ENCODE measurements around the gene XPNPEP1.

XPNPEP1 gene

DNA sequence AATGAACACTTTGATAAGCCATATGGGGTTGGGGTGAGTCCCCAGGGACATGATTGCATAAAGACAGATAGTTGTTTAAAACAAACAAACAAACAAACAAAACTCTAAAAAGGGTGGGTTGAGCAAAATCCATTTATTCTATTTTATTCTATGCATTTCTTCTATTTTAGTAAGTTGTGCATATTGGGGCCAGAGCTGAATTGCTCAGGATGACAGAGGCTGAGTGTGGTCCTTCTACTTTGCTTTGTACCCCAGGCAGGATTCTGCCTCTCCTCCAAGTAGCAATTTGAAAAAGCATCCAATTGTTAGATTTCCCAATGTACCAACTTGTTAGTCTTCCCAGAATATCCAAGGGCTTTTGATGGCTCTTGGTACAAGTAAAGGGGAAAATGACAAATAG, 29.2 kb upstream of the XPNPEP1 start:
- TF ChIP-seq, protein P1, sequence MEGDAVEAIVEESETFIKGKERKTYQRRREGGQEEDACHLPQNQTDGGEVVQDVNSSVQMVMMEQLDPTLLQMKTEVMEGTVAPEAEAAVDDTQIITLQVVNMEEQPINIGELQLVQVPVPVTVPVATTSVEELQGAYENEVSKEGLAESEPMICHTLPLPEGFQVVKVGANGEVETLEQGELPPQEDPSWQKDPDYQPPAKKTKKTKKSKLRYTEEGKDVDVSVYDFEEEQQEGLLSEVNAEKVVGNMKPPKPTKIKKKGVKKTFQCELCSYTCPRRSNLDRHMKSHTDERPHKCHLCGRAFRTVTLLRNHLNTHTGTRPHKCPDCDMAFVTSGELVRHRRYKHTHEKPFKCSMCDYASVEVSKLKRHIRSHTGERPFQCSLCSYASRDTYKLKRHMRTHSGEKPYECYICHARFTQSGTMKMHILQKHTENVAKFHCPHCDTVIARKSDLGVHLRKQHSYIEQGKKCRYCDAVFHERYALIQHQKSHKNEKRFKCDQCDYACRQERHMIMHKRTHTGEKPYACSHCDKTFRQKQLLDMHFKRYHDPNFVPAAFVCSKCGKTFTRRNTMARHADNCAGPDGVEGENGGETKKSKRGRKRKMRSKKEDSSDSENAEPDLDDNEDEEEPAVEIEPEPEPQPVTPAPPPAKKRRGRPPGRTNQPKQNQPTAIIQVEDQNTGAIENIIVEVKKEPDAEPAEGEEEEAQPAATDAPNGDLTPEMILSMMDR (IDR thresholded peaks at IDR 0.05; ENCODE audit: borderline replicate concordance, control extremely low read depth, extremely low read depth, insufficient read depth, missing control alignments) = no peak
- in situ Hi-C loops (cut with MboI; ENCODE audit: low sequenced_read_pairs, unreplicated experiment) = no loop called here
- DNase-seq (ENCODE audit: low spot score) = no peak

DNA sequence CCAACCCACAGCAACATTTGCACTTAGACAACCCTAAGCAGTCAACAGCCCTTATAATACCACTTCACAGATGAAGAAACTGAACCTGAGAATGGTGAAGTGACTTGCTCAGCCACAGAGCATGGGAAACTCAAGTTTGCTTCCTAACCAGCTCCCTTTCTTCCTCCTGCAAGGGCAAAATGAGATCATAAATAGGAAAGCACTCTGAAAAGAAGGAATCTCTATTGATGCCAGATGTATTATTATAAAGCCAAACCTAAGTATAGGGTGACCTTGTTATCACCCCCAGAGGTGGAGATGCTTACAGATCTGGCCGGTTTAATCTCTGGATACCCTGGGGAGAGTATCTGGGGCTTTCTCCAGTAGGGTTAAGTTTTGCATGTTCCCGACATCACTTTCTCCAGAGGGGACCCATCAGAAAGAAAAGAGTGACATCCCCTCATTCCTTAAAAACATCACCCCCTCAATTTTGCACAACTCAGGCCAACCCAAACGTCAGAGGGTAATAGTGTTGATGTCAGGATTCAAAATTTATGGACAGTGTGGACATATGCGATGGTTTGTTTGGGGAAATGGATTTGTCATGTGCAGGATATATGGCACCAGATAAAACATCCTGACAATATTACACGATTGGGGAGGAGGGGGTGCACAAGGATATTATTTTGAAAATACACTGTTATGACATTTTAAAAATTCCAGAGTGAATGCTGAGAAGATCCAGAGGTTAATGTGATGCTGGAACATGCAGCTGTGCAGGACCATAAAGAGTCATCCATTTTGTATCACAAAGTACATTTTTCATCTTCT, 24.0 kb upstream of the XPNPEP1 start:
- DNase-seq (ENCODE audit: low spot score) = no peak

DNA sequence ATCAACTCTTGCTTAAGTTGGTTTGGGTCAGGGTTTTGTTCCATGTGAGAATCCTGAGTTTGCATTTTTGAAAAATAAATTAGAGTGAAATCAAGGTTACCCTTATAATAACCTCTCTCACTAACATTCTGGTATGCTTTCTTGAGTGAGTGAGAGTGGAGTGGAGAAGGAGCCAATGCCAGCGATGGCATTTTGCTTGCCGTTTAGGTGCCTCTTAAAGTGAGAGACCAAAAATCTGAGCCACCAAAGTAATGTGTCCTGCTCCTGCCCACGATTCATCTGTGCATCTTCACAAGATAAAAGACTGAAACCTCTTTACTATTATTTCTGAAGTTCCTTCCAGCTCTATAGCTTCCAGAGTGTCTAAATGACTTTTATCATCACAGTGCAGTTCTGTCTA, 23.4 kb upstream of the XPNPEP1 start:
- DNase-seq (ENCODE audit: low spot score) = no peak
- in situ Hi-C loops (cut with MboI; ENCODE audit: low sequenced_read_pairs, unreplicated experiment) = no loop called here
- TF ChIP-seq, protein P1 (IDR thresholded peaks at IDR 0.05; ENCODE audit: borderline replicate concordance, control extremely low read depth, extremely low read depth, insufficient read depth, missing control alignments) = no peak

More for the DNA sequence above, 24.0 kb upstream of the XPNPEP1 start:
- TF ChIP-seq, protein P1 (IDR thresholded peaks at IDR 0.05; ENCODE audit: borderline replicate concordance, control extremely low read depth, extremely low read depth, insufficient read depth, missing control alignments) = no peak
- in situ Hi-C loops (cut with MboI; ENCODE audit: low sequenced_read_pairs, unreplicated experiment) = no loop called here

DNA sequence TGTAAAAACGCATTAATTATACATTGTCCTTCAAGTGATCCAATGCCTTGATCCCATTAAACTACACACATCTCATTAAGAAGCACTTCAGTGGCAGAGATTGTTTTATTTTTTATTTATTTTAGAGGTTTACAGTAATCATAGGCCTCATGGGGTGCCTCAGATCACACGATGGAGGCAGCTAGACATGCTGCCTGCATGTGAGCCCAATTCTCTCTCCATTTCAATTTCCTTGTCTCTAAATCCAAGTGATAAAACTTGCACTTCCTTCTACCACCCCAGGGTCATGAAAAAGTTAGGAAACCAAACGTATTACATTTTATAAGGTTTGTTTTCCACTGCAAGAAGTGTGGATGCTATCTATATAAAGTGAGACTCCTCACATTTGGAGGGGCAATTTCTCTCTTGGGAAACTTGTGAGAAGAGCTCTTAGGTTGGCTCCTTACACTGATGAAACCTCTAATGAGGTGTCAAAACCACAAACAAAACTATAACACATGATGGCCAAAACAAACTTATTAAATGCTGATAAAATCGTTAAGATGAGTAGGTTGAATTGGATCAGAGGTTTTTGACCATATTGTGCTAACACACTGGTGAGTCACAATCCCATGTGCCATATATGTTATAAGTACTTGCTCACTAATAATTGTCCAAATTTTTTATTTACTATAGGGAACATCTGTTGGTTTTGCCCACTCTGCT, 22.3 kb upstream of the XPNPEP1 start:
- in situ Hi-C loops (cut with MboI; ENCODE audit: low sequenced_read_pairs, unreplicated experiment) = no loop called here
- no peak for DNase-seq (ENCODE audit: low spot score)
- TF ChIP-seq, protein P1 (IDR thresholded peaks at IDR 0.05; ENCODE audit: borderline replicate concordance, control extremely low read depth, extremely low read depth, insufficient read depth, missing control alignments) = no peak

DNA sequence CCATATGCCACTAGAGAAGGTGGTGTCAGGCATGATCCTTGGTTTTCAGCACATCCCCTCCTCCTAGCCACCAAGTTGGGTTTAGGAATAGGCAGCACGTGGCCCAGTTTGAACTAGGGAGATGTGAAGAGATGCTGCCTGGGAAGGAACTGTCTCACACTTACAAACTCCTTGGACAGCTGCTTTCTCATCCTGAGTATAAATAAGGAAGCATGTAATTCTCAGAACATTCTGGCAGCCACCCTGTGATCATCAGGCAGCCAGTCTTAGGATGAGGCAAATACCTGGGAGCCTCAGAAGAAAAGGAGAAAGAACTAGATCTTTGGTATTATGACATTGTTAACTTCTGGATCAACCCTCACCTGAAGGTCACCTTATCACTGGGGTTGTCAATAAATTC, 21.3 kb upstream of the XPNPEP1 start:
- DNase-seq (ENCODE audit: low spot score) = no peak
- TF ChIP-seq, protein P1 (IDR thresholded peaks at IDR 0.05; ENCODE audit: borderline replicate concordance, control extremely low read depth, extremely low read depth, insufficient read depth, missing control alignments) = no peak
- in situ Hi-C loops (cut with MboI; ENCODE audit: low sequenced_read_pairs, unreplicated experiment) = no loop called here

DNA sequence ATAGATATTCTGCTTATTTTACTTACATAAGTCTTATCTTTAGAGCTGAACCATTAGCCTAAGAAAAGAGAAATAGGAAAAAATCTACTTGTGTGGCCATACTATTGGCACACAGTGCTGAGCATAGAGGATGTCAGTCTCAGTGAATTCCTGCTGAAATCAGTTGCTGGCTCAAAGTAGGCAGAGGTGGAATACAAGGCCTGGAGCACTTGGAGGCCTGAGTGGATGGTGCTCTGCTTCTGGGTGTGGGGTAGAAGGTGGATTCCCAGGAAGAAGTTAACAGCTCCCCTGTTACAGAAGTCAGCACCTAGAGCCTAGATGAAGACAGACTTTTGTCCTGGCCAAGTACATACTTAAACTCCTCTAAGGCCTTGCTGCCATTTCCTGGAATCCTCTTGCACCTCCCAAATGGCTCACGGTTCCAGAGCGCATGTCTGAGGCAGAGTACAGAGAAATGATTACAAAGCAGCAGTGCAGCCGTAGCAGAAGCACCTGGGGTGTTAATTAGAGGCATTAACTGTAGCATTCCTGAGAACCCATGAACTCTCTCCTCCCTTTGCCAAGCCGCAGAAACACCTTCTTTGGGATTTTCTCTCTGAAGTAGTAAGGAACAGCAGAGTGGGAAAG, 18.0 kb upstream of the XPNPEP1 start:
- no peak for DNase-seq (ENCODE audit: low spot score)
- in situ Hi-C loops (cut with MboI; ENCODE audit: low sequenced_read_pairs, unreplicated experiment) = no loop called here
- TF ChIP-seq, protein P1 (IDR thresholded peaks at IDR 0.05; ENCODE audit: borderline replicate concordance, control extremely low read depth, extremely low read depth, insufficient read depth, missing control alignments) = no peak

Data from GM13976 (cell line).